OCI-LY3 (cell line): ENCODE data around the gene RBM19.

Source experiments
- H2AFZ ChIP-seq: fragments of 200-600, 300-600 bp; shearing (Covaris generic); 2 replicates; pipeline ENCODE4 v1.6.0; 2014; ENCODE audit warnings: antibody characterized with exemption, low read depth, low read length
- H3K27ac ChIP-seq: fragments of 200-600, 300-600 bp; sonication (generic); 2 replicates; pipeline ENCODE4 v1.5.1; 2014; ENCODE audit warnings: mild to moderate bottlenecking, low read length, moderate library complexity, mixed read lengths
- H3K27me3 ChIP-seq: fragments of 200-600, 300-600 bp; sonication (generic); 2 replicates; pipeline ENCODE4 v1.6.1; 2014; ENCODE audit warnings: low read depth, low read length, mixed read lengths
- H3K36me3 ChIP-seq: fragments of 200-600, 300-600 bp; sonication (generic); replicated peaks from 2 replicates; pipeline ENCODE3; 2014; ENCODE audit warnings: low read depth, low read length, mixed read lengths
- H3K4me1 ChIP-seq: fragments of 300-600, 200-600 bp; sonication (generic); 2 replicates; pipeline ENCODE4 v1.6.1; 2014; ENCODE audit warnings: low read length, mixed read lengths
- H3K4me2 ChIP-seq: fragments of 200-600, 300-600 bp; sonication (generic); 2 replicates; pipeline ENCODE4 v1.6.1; 2014; ENCODE audit warnings: low read length, mixed read lengths
- H3K4me3 ChIP-seq: fragments of 300-600, 200-600 bp; sonication (generic); 2 replicates; pipeline ENCODE4 v1.5.1; 2014; ENCODE audit warnings: antibody characterized with exemption, mild to moderate bottlenecking, low read length, moderate library complexity
- H3K79me2 ChIP-seq: fragments of 300-600, 200-600 bp; shearing (Covaris generic); 2 replicates; pipeline ENCODE4 v1.6.1; 2014; ENCODE audit warnings: mild to moderate bottlenecking, low read length, mixed read lengths
- H3K9ac ChIP-seq: fragments of 300-600, 200-600 bp; shearing (Covaris generic); 2 replicates; pipeline ENCODE4 v1.6.0; 2014; ENCODE audit warnings: mild to moderate bottlenecking, low read length, moderate library complexity
- H3K9me3 ChIP-seq: fragments of 200-600, 300-600 bp; shearing (Covaris generic); 2 replicates; pipeline ENCODE4 v1.6.1; 2014; ENCODE audit warnings: low read length, mixed read lengths; ENCODE audit not compliant: insufficient read depth
- H4K20me1 ChIP-seq: fragments of 200-600, 300-600 bp; sonication (generic); 2 replicates; pipeline ENCODE4 v1.6.1; 2016; ENCODE audit warnings: low read length, mixed read lengths; ENCODE audit not compliant: insufficient read depth
- EZH2phosphoT487 ChIP-seq: fragments of 200-600 bp; shearing (Covaris generic); IDR thresholded peaks from 2 replicates; pipeline ENCODE4 v1.6.1; 2018; ENCODE audit warnings: antibody characterized with exemption, mixed run types, low read depth
- TF ChIP-seq, protein P1 (sequence below): fragments of 200-600, 300-600 bp; sonication (generic); IDR thresholded peaks from 2 replicates; pipeline ENCODE4 v1.5.1; 2014; ENCODE audit warnings: antibody characterized with exemption, low read length, low read depth

The RBM19 gene

DNA sequence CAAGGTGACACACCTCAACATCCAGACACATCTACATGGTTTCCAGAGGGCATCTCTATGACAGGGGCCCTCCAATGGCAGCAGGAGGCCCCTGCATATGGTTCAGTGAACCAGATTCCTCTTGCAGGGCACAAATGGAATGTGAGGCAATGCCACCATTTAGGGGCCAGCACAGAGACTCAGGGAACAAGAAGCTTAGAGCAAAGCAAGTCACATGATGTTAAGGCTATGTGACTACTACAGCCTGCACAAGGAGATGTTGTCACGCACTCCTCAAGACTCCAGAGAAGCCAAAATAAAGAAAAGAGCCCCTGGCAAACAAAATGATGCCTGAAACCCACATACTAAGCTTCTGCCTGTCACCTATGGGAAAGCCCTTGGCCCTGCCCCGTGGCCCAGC, 95.2 kb downstream of the RBM19 start:
- H3K9me3 ChIP-seq, result no peaks in the 10 kb centered on the region
- no peaks in the 10 kb centered on the region for H4K20me1 ChIP-seq

DNA sequence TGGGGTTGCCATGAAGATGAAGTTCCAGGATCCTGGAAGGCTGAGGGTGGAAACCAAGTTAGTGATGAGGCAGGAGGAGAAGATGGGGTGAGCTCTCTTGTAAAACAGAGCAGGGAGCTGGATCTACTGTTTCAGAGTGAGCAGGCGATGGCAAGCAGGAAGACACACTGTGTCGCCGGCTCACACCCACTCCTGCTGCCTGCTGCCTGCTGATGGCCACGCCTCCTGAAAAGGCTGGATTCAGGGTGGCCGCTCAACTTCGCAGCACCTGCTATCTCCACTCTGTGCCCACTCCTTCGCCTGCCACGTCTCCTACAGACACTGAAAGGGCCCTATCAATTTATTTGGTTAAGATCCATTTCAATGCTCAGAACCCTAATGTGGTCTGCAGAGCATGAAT, 96.1 kb downstream of the RBM19 start:
- no peaks in the 10 kb centered on the region for H4K20me1 ChIP-seq
- H3K36me3 ChIP-seq, result peaks cover 3% of the 10 kb centered on the region
- H3K9ac ChIP-seq, result no peak overlapping the region
- H3K4me2 ChIP-seq, result no peak overlapping the region
- no peaks in the 10 kb centered on the region for H3K4me1 ChIP-seq
- no peak overlapping the region for H3K4me3 ChIP-seq
- H3K27ac ChIP-seq, result no peak overlapping the region
- TF ChIP-seq EZH2phosphoT487, result no peak
- TF ChIP-seq, protein P1, sequence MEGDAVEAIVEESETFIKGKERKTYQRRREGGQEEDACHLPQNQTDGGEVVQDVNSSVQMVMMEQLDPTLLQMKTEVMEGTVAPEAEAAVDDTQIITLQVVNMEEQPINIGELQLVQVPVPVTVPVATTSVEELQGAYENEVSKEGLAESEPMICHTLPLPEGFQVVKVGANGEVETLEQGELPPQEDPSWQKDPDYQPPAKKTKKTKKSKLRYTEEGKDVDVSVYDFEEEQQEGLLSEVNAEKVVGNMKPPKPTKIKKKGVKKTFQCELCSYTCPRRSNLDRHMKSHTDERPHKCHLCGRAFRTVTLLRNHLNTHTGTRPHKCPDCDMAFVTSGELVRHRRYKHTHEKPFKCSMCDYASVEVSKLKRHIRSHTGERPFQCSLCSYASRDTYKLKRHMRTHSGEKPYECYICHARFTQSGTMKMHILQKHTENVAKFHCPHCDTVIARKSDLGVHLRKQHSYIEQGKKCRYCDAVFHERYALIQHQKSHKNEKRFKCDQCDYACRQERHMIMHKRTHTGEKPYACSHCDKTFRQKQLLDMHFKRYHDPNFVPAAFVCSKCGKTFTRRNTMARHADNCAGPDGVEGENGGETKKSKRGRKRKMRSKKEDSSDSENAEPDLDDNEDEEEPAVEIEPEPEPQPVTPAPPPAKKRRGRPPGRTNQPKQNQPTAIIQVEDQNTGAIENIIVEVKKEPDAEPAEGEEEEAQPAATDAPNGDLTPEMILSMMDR, result no peak
- no peaks in the 10 kb centered on the region for H3K79me2 ChIP-seq
- no peak overlapping the region for H2AFZ ChIP-seq
- H3K9me3 ChIP-seq, result no peaks in the 10 kb centered on the region
- no peaks in the 10 kb centered on the region for H3K27me3 ChIP-seq

More for the DNA sequence above, 95.2 kb downstream of the RBM19 start:
- H3K79me2 ChIP-seq, result no peaks in the 10 kb centered on the region
- H3K4me2 ChIP-seq, result no peak overlapping the region
- H2AFZ ChIP-seq, result no peak overlapping the region
- H3K4me1 ChIP-seq, result no peaks in the 10 kb centered on the region
- H3K4me3 ChIP-seq, result no peak overlapping the region
- no peaks in the 10 kb centered on the region for H3K27me3 ChIP-seq
- no peak overlapping the region for H3K27ac ChIP-seq
- no peak overlapping the region for H3K9ac ChIP-seq
- TF ChIP-seq EZH2phosphoT487, result no peak
- TF ChIP-seq, protein P1, result no peak
- peaks cover 3% of the 10 kb centered on the region for H3K36me3 ChIP-seq

DNA sequence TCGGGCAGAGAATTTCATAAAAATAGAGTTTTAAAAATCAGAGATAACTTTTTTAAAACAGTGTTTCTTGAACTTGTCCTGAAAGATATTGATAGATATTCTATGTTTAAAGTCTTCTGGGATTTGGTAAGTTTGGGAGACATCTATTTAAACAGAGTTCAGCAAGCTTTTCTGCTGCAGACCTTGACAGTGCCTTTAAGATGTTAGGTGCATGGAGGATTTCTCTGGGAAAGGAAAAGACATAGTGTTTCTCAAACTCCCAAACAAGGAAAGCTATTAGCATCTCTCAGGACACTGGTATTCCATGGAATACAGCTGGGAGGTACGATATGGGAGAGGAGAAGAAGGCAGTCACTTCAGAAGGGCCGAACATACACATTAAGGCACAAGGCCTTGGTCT, 97.8 kb downstream of the RBM19 start:
- no peak overlapping the region for H3K4me3 ChIP-seq

DNA sequence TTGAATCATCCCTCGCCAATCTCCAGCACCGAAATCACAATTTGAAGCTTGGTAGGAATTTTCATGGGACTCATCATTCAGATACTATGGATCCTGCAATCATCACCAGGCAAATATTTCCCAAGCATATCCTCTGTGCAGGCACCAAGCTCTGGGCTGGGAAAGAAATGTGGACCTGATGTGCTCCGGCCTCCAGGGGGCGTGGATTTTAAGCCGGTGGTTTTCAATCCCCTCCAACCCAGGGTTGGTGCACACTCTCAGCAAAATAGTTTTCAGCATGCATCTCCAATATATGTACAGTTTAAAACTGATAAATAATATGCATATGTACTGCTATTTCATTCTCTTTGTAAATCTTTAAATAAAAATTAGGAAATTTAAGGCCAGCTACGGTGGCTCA, 98.9 kb downstream of the RBM19 start:
- Histone ChIP-seq H3K4me3 (no peak overlapping the region), H3K36me3 (no peaks in the 10 kb centered on the region), H3K4me2 (no peak overlapping the region), H3K4me1 (no peaks in the 10 kb centered on the region), H4K20me1 (no peaks in the 10 kb centered on the region), H3K27me3 (no peaks in the 10 kb centered on the region), H3K9ac (no peak overlapping the region), H3K9me3 (no peaks in the 10 kb centered on the region), H3K27ac (no peak overlapping the region), H3K79me2 (no peaks in the 10 kb centered on the region), H2AFZ (no peak overlapping the region)
- TF ChIP-seq, protein P1, result peak; percentile 26; the same call in 1 of the 2 replicates
- TF ChIP-seq EZH2phosphoT487, result no peak

More for the DNA sequence above, 97.8 kb downstream of the RBM19 start:
- Histone ChIP-seq H4K20me1 (no peaks in the 10 kb centered on the region), H3K27me3 (no peaks in the 10 kb centered on the region), H3K9ac (no peak overlapping the region), H2AFZ (no peak overlapping the region), H3K9me3 (no peaks in the 10 kb centered on the region), H3K27ac (no peak overlapping the region), H3K79me2 (no peaks in the 10 kb centered on the region), H3K4me1 (no peaks in the 10 kb centered on the region), H3K36me3 (no peaks in the 10 kb centered on the region), H3K4me2 (no peak overlapping the region)
- no peak for TF ChIP-seq EZH2phosphoT487
- TF ChIP-seq, protein P1, result no peak
